HG02759 (cell line): ENCODE data around the gene FAM9C.
A peak's percentile ranks its signal among the peaks of the same experiment; 100 is the strongest.
"Not testable (repeated sequence)": the region's sequence is repeated elsewhere in the genome, so short reads cannot be mapped to it uniquely, and the experiment has no call there.

Source experiments
- ATAC-seq: cut with Tn5 transposase; IDR thresholded peaks from one replicate; pipeline ENCODE4 v1.9.1; 2021; ENCODE audit warnings: mild to moderate bottlenecking, moderate library complexity; ENCODE audit not compliant: unreplicated experiment

The FAM9C gene

GRCh38 chrX:13044441-13044840, at the start of gene FAM9C:
TSS of gene FAM9C (minus strand) at chrX:13044620. CDS start at chrX:13043789, 831 bp downstream.
- no peak for ATAC-seq

GRCh38 chrX:13093529-13094140, 49.2 kb upstream of the FAM9C start:
- ATAC-seq = no peak

GRCh38 chrX:13092455-13092941, 48.1 kb upstream of the FAM9C start:
- ATAC-seq = peak; percentile 77

- ATAC-seq = no peak
Observed at GRCh38 chrX:13091111-13091765, 46.8 kb upstream of the FAM9C start.

GRCh38 chrX:13090339-13091110, 46.1 kb upstream of the FAM9C start:
- ATAC-seq = no peak

GRCh38 chrX:13090027-13090338, 45.6 kb upstream of the FAM9C start:
- no peak for ATAC-seq

GRCh38 chrX:13088156-13088487, 43.7 kb upstream of the FAM9C start:
- ATAC-seq = no peak

- peak; percentile 62 for ATAC-seq
Observed at GRCh38 chrX:13087322-13088155, 43.1 kb upstream of the FAM9C start.

- ATAC-seq = not testable (repeated sequence)
Observed at GRCh38 chrX:13086793-13087321, 42.4 kb upstream of the FAM9C start.

GRCh38 chrX:13086076-13086475, 41.7 kb upstream of the FAM9C start:
- no peak for ATAC-seq

- ATAC-seq = peak; percentile 27
Observed at GRCh38 chrX:13085526-13085925, 41.1 kb upstream of the FAM9C start.

- ATAC-seq = no peak
Observed at GRCh38 chrX:13084611-13085010, 40.2 kb upstream of the FAM9C start.

- not testable (repeated sequence) for ATAC-seq
Observed at GRCh38 chrX:13083755-13084326, 39.4 kb upstream of the FAM9C start.

GRCh38 chrX:13082206-13083065, 38.0 kb upstream of the FAM9C start:
- ATAC-seq = no peak

GRCh38 chrX:13081395-13082205, 37.2 kb upstream of the FAM9C start:
- peak; percentile 52 for ATAC-seq

GRCh38 chrX:13080128-13080795, 35.8 kb upstream of the FAM9C start:
- ATAC-seq = no peak

GRCh38 chrX:13078739-13079444, 34.5 kb upstream of the FAM9C start:
- ATAC-seq = no peak

GRCh38 chrX:13077168-13077567, 32.7 kb upstream of the FAM9C start:
- ATAC-seq = no peak
